Retinal pigment epithelial cell (primary cell): ENCODE data around the gene CASZ1.

Experiments used
- DNase-seq: peaks from one replicate; pipeline ENCODE4 v3.0.0-alpha.2; 2010; ENCODE audit warnings: low read depth
- H3K4me3 ChIP-seq: 2 replicates; pipeline ENCODE4 v1.5.1; 2011; ENCODE audit warnings: mild to moderate bottlenecking, low read length, control low read depth, moderate library complexity
- TF ChIP-seq, protein P1 (sequence below): conservative IDR thresholded peaks from 2 replicates; pipeline ENCODE4 v1.5.1; 2011; ENCODE audit warnings: low read depth, low read length, control low read depth, inconsistent platforms

Gene CASZ1

DNA sequence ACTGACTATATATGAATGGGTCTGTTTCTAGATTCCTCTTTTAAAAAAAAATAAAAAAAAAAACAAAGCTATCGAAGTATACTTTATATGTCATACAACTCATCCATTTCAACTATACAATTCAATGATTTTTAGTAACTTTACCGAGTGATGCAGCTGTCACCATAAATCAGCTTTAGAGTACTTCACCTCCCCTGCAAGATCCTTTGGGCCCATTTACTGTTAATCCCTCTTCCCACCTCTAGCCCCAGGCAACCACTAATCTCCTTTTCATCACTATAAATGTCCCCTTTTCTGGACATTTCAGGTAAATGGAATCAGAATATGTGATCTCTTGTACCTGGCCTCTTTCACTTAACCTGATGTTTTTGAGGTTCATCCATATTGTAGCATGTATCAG lies 187.8 kb downstream of the CASZ1 start:
- TF ChIP-seq, protein P1, sequence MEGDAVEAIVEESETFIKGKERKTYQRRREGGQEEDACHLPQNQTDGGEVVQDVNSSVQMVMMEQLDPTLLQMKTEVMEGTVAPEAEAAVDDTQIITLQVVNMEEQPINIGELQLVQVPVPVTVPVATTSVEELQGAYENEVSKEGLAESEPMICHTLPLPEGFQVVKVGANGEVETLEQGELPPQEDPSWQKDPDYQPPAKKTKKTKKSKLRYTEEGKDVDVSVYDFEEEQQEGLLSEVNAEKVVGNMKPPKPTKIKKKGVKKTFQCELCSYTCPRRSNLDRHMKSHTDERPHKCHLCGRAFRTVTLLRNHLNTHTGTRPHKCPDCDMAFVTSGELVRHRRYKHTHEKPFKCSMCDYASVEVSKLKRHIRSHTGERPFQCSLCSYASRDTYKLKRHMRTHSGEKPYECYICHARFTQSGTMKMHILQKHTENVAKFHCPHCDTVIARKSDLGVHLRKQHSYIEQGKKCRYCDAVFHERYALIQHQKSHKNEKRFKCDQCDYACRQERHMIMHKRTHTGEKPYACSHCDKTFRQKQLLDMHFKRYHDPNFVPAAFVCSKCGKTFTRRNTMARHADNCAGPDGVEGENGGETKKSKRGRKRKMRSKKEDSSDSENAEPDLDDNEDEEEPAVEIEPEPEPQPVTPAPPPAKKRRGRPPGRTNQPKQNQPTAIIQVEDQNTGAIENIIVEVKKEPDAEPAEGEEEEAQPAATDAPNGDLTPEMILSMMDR: no peak
- DNase-seq: no peak
- H3K4me3 ChIP-seq: no peak overlapping the region

DNA sequence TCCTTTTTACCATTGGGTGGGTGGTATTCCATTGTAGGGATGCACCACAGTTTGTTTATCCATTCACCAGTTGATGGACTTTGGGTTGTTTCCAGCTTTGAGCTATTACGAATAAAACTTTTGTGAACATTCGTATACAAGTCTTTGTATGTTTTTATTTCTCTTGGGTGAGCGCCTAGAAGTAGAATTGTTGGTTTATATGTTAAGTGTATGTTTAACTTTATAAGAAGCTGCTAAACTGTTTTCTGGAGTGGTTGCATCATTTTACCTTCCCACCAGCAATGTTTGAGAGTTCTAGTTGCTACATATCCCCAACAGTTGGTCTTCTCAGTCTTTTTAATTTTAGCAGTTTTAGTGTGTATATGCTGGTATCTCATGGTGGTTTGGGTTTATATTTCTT lies 189.2 kb downstream of the CASZ1 start:
- TF ChIP-seq, protein P1: no peak
- DNase-seq: no peak
- no peak overlapping the region for H3K4me3 ChIP-seq

DNA sequence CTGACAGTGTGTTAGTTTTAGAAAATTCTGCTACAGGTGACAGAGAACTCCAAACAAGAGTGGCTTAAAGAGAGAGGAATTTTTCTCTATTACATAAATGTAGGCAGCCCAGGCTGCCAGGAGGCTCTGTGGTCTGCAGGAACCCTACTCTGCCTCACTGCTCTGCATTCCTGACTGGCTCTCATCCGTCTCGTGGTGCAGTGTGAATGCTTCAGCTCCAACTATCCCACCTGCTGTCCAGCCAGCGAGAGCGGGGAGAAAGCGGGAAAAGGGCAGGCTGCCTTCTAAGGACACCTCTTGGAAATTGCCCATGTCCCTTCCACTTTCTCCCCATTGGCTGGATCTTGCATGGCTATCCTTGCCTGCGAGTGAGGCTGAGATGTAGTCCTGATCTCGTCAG lies 190.4 kb downstream of the CASZ1 start:
- TF ChIP-seq, protein P1: no peak
- no peak overlapping the region for H3K4me3 ChIP-seq
- no peak for DNase-seq

DNA sequence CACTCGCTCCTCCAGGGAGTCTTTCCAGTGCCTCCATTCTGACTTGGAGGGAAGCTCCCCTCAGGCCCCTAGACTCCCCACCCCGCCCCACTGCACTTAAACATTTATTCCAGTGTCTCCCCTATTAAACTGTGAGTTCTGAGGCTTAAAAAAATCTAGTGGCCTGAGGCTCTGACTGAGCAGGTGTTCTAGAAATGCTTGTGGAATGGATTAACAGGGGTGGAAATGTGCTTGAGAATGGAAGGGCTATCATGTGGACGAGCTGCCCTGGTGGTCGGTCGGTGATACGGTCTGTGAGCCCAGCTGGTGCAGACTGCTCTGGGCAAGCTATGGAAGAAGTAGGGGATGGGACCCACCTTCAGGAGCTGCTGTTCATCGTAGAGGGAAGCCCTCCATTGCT lies 191.5 kb downstream of the CASZ1 start:
- no peak for DNase-seq
- TF ChIP-seq, protein P1: no peak
- no peak overlapping the region for H3K4me3 ChIP-seq

DNA sequence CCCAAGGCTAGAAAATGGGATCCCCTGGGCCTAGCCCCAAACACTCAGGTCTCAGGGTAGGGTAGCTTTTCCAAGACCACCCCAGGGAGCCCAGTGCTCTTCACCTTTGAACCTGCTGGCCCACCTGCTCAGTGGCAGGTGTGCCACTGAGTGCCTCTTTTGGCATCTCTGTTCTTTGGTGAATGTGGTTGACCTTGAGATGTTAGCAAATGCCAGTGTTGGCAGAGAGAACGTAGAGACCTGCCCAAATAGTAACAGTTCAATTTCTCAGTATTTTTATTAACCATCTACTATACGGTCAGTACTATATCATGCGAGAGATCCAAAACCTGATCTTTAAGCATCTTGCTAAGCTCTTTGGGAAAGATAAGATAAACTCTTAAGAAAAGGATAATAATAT lies 193.5 kb downstream of the CASZ1 start:
- H3K4me3 ChIP-seq: no peak overlapping the region
- no peak for DNase-seq
- TF ChIP-seq, protein P1: no peak

DNA sequence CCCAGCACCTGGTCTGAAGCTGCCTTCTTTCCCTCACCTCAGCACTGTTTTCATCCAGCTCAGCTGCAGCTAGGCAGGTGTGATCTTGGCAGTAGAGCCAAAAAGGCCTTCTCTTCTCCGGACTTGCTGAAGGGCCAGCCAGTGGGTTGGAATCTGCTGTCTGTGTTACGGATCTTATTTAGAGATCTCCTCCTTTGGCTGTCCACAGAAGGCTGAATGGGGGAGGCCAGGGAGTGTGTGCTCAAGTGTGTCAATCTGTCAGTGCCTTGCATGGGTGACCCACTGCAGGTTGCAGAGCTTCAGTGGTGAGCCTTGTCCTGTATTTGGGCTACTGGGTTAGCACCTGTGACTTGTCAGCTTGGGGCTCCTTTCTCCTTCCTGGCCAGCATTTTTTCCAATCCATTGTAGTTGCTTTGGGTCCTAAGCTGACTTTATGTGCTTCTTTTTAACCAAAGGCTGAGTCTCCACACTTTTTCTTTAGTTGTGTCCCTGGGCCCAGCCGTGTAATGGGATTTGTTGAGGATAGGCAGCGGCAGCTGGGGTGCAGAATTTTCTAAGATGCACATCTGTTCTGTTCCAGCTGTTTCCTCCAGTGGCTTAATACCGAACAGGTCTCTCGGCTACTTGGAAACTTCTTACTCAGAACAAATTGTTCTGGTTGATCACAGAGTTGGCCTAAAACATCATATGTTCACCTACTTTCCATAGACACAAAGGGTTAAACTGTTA lies 194.9 kb downstream of the CASZ1 start:
- no peak overlapping the region for H3K4me3 ChIP-seq
- TF ChIP-seq, protein P1: no peak
- no peak for DNase-seq

DNA sequence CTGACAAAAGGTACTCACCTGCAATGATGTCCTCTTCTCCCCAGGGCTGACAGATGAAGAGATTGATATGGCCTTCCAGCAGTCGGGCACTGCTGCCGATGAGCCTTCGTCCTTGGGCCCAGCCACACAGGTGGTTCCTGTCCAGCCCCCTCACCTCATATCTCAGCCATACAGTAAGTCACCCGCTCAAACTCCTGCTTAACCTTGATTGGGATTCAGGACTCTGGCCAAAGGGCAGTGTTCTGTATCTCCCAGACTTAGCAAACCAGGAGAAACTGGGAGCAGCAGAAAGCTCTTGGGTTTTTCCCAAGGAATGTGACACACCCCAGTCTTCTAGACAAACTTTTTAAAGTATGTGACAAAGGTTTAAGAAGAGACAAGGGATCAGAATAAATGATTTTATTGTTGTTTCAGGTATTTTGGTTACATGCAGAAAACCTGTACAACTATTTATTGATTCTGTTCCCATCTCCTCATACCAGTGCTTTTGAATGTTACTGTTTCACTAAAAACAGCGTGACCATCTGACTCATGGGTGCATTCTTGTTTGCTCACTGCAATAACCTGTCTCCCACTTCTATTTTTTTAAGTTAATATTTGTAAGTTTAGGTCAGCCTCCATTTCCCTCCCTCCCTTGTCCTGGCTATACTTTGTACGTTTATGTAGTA lies 197.1 kb downstream of the CASZ1 start:
- TF ChIP-seq, protein P1: no peak
- H3K4me3 ChIP-seq: no peak overlapping the region
- peak; percentile 24 for DNase-seq
